HL-60 (cell line): Measurements from ENCODE around the gene GUCA1A.

ENCODE experiments used
- CTCF ChIP-seq: IDR thresholded peaks from one replicate; pipeline ENCODE4 v1.5.1; 2011; ENCODE audit warnings: low read length, control low read depth, inconsistent platforms; ENCODE audit not compliant: insufficient read depth
- POLR2AphosphoS5 ChIP-seq: IDR thresholded peaks from 2 replicates; pipeline ENCODE4 v1.6.1; 2012; ENCODE audit warnings: low read depth
- TF ChIP-seq, protein P1 (sequence below): IDR thresholded peaks from 2 replicates; pipeline ENCODE4 v1.6.1; 2012; ENCODE audit warnings: low read depth; ENCODE audit not compliant: insufficient replicate concordance

GRCh38 chr6:42140032-42140431 lies 33.1 kb upstream of the GUCA1A start:
- TF ChIP-seq CTCF: no peak
- TF ChIP-seq POLR2AphosphoS5: no peak
- TF ChIP-seq, protein P1, sequence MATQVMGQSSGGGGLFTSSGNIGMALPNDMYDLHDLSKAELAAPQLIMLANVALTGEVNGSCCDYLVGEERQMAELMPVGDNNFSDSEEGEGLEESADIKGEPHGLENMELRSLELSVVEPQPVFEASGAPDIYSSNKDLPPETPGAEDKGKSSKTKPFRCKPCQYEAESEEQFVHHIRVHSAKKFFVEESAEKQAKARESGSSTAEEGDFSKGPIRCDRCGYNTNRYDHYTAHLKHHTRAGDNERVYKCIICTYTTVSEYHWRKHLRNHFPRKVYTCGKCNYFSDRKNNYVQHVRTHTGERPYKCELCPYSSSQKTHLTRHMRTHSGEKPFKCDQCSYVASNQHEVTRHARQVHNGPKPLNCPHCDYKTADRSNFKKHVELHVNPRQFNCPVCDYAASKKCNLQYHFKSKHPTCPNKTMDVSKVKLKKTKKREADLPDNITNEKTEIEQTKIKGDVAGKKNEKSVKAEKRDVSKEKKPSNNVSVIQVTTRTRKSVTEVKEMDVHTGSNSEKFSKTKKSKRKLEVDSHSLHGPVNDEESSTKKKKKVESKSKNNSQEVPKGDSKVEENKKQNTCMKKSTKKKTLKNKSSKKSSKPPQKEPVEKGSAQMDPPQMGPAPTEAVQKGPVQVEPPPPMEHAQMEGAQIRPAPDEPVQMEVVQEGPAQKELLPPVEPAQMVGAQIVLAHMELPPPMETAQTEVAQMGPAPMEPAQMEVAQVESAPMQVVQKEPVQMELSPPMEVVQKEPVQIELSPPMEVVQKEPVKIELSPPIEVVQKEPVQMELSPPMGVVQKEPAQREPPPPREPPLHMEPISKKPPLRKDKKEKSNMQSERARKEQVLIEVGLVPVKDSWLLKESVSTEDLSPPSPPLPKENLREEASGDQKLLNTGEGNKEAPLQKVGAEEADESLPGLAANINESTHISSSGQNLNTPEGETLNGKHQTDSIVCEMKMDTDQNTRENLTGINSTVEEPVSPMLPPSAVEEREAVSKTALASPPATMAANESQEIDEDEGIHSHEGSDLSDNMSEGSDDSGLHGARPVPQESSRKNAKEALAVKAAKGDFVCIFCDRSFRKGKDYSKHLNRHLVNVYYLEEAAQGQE: no peak
